ENCODE measurements around the gene SLC38A7. TPM values are rescaled to one million over a fixed set of nuclear protein-coding genes. Genes with fewer than 3 reads are reported as not detected.
"Not testable (repeated sequence)": the region's sequence is repeated elsewhere in the genome, so short reads cannot be mapped to it uniquely, and the experiment has no call there.

Gene SLC38A7
- total RNA-seq, 1 experiment from 2014 or later: 13.1 TPM

DNA sequence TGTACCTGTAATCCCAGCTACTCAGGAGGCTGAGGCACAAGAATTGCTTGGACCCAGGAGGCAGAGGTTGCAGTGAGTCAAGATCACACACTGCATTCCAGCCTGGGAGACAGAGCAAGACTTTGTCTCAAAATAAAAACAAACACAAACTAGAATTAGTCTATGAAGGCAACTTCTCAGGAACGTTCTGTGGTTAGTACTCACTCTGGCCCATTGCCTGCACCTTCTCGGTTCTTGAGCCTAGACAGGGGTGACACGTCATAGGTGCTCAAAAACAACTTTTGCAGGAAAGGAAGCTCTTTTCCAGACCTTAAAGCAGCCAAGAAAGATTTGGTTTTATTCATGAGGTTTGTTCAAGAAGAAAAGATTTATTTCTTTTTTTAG lies 32.6 kb downstream of the SLC38A7 start:
- Histone ChIP-seq H3K9me3 (no peaks in the 10 kb centered on the region), H3K4me3 (no peak overlapping the region), H3K27me3 (0 out of 2 replicates have a peak, but pooled peaks cover 2% of the 10 kb centered on the region), H3K36me3 (no peaks in the 10 kb centered on the region)
- peak; percentile 78 for DNase-seq

DNA sequence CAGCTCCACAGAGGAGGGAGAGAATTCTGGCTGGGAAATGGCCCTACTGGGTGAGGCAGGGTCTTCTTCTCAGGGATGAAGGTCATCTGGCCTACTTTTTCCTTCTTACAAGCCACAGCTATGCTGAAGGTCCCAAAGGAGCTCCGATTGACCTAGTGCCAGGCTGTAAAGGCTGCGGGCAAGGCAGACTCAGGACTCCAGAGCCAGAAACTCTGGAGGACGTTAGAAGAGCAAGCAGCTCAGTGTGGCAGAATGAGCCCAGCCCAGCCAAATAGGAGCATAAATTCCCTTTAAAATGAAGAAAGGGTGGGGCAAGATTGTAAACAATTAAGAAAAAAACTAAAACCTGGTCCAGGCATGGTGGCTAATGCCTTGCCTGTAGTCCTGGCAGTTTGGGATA lies 34.9 kb downstream of the SLC38A7 start:
- Histone ChIP-seq H3K27me3 (no peaks in the 10 kb centered on the region), H3K9me3 (no peaks in the 10 kb centered on the region), H3K4me3 (no peak overlapping the region), H3K36me3 (no peaks in the 10 kb centered on the region)
- peak; percentile 22 for DNase-seq

DNA sequence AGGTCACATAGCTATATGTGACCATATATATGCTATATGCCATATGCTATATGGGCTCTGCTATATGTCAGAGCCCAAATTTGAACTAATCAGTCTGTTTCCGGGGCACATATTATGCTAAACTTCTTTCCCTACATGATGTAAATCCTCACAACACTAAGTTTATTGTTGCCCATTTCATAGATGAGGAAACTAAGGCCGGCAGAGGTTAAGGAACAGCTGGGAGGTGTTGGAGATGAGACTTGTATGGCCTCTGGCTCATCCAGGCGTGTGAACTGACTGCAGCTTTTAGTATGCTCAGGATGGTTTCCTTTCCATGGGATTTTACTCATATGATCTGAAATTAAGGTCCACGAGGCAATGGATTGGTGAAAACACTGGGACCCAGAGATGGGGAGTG lies 37.5 kb downstream of the SLC38A7 start:
- no peaks in the 10 kb centered on the region for H3K27me3 ChIP-seq
- no peaks in the 10 kb centered on the region for H3K9me3 ChIP-seq
- no peaks in the 10 kb centered on the region for H3K36me3 ChIP-seq
- DNase-seq: no peak
- H3K4me3 ChIP-seq: no peak overlapping the region

DNA sequence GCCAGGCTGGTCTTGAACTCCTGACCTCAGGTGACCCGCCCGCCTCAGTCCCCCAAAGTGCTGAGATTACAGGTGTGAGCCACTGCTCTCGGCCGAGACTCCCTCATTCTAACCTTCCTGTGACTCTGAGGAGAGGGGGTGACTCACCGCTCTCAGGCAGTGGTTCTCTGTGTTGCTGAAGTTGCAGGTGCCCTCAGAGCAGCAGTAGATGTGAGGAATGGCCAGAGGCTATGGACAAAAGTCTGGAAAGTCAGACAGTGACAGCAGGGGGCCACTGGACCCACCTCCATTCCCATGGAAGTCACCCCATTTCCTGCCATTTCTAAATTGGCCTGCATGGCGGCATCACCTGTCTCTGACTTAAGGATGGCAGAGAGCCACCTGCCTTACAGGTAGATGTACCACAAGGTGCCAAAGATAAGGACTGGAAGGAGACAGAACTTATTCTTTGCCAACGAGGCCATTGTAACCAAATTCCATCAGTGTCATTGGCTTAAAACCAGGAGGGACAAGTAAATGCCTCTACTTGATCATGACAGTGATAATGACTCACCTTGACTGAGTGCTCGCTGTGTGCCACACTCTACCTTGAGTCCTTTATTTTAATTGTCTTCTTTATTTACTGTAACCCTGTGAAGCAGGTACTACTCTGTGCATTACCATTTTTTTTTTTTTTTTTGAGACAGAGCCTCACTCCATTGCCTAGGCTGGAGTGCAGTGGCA lies 39.6 kb downstream of the SLC38A7 start:
- H3K4me3 ChIP-seq: no peak overlapping the region
- no peaks in the 10 kb centered on the region for H3K27me3 ChIP-seq
- DNase-seq: no peak
- no peaks in the 10 kb centered on the region for H3K9me3 ChIP-seq
- no peaks in the 10 kb centered on the region for H3K36me3 ChIP-seq

DNA sequence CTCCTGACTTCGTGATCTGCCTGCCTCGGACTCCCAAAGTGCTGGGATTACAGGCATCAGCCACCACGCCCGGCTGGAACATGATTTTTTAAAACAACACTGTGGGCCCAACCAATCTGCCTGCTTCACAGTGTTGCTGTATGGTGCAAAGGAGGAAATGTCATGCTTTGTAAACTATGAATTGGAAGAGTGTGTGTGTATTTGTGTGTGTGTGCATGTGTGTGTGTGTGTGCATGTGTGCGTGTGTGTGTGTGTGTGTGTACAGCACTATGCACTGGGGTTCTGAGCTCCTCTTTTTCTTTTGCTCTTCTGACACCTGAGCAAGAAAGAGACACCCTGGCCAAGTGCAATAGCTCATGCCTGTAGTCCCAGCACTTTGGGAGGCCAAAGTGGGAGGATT lies 40.5 kb downstream of the SLC38A7 start:
- no peak for DNase-seq
- no peaks in the 10 kb centered on the region for H3K27me3 ChIP-seq
- no peaks in the 10 kb centered on the region for H3K9me3 ChIP-seq
- no peaks in the 10 kb centered on the region for H3K36me3 ChIP-seq
- H3K4me3 ChIP-seq: no peak overlapping the region

DNA sequence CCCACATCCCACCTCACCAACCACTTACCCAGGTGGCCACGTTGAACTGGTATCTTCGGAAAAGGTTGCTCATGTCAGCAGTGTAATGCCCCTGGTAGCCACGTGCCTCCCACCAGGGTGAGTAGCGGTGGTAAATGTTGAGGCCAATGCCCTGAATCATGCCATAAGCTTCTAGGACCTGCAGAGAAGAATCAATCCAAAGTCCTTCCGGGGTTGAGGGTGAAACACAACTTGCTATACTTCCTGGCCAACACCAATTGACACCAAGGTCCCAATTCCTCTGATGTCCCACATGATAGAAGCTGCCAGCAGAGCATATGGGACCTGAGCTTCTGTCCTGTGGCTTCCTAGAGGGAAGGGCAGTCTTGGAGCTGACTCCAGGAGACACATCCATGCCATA lies 43.6 kb downstream of the SLC38A7 start:
- no peaks in the 10 kb centered on the region for H3K9me3 ChIP-seq
- H3K27me3 ChIP-seq: no peaks in the 10 kb centered on the region
- DNase-seq: no peak
- no peak overlapping the region for H3K4me3 ChIP-seq
- no peaks in the 10 kb centered on the region for H3K36me3 ChIP-seq

DNA sequence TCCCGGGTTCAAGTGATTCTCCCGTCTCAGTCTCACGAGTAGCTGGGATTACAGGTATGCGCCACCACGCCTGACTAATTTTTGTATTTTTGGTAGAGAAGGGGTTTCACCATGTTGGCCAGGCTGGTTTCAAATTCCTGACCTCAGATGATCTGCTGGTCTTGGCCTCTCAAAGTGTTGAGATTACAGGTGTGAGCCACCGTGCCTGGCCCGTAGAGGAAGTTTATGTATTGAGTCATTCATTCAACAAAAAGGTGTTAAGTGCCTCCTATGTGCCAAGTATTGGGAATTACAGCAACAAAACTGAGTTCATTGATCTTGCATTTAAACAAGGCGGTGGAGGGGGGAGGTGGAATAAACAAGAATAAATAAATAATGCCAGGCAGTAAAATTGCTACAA lies 44.7 kb downstream of the SLC38A7 start:
- Histone ChIP-seq H3K4me3 (no peak overlapping the region), H3K36me3 (no peaks in the 10 kb centered on the region), H3K9me3 (no peaks in the 10 kb centered on the region), H3K27me3 (no peaks in the 10 kb centered on the region)
- no peak for DNase-seq

DNA sequence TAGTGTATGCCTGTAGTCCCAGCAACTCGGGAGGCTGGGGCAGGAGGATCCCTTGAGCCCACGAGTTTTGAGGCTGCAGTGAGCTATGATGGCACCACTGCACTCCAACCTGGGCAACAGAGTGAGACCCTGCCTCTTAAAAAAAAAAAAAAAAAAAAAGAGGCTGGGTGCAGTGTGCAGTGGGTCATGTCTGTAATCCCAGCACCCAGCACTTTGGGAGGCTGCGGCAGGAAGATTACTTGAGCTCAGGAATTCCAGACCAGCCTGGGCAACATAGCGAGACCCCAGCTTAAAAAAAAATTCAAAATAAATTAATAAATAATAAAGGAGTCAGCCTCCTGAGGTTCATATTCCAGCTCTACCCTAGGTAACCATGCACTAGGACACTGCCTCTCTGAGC lies 45.3 kb downstream of the SLC38A7 start:
- no peak overlapping the region for H3K4me3 ChIP-seq
- H3K27me3 ChIP-seq: no peaks in the 10 kb centered on the region
- H3K9me3 ChIP-seq: no peaks in the 10 kb centered on the region
- DNase-seq: no peak
- no peaks in the 10 kb centered on the region for H3K36me3 ChIP-seq

DNA sequence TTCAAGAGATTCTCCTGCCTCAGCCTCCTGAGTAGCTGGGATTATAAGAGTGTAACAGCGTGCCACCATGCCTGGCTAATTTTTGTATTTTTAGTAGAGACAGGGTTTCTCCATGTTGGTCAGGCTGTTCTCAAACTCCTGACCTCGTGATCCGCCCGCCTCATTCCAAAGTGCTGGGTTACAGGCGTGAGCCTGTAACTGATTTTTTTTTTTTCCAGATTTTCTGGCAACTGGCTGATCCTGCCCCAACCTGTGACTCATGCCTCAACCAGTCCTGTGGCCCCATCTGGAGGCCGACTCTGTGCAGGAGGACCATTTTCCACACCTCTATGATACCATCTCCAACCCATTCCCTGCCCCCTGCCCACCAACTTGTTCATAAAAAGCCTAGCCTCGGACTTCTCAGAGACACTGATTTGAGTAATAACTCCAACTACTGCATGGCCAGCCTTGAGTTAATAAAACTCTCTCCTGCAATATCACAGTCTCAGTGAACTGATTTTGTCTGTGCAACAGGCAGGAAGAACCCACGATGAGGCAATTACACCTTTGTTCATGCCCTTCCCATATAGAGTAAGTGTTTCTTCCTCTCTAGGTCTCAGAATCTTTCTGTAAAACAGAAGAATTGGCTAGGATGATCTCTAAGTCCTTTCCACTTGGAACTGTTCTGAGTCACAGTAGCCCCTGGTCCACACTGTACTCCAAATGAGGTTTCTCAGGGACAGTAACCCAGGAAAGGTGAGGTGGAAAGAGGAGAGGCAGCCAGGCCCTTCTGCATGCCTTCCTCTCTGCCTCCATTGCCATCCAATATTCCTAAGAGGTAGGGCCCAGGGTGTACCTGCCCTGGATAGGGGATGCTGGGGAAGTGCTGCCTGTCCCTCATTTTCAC lies 46.2 kb downstream of the SLC38A7 start:
- Histone ChIP-seq H3K36me3 (no peaks in the 10 kb centered on the region), H3K9me3 (no peaks in the 10 kb centered on the region), H3K4me3 (no peak overlapping the region), H3K27me3 (no peaks in the 10 kb centered on the region)
- DNase-seq: peak; percentile 95

DNA sequence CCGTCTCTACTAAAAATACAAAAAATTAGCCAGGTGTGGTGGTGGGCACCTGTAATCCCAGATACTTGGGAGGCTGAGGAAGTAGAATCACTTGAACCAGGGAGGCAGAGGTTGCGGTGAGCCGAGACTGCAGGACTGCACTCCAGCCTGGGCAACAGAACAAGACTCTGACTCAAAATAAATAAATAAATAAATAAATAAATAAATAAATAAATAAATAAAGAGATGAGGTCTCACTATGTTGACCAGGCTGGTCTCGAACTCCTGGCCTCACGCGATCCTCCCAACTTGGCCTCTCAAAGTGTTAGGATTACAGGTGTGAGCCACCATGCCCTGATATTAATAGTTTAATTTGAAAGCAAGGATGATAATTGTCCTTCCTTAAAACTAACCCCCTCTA lies 47.5 kb downstream of the SLC38A7 start:
- H3K9me3 ChIP-seq, H3K27me3 ChIP-seq, H3K4me3 ChIP-seq, DNase-seq, H3K36me3 ChIP-seq: not testable (repeated sequence)

DNA sequence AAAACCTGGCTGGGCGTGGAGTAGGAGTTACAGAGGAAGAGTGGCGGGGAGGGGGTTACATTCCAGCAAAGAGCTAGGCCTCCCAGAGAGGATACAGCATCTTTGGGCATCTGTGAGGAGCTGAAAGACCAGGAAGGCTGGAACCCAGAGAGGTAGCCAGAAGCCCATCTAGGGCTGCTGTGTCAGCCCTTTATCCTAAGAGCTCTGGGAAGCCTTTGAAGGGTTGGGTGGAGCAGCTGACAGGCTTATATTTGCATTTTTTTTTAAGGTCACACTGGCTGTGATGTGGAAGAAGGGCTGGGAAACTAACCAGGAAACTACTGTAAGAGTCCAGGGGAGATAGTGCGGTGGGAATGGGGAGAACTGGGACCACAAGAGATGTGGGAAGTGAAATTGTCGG lies 48.1 kb downstream of the SLC38A7 start:
- H3K9me3 ChIP-seq: no peaks in the 10 kb centered on the region
- no peaks in the 10 kb centered on the region for H3K27me3 ChIP-seq
- H3K4me3 ChIP-seq: no peak overlapping the region
- no peak for DNase-seq
- no peaks in the 10 kb centered on the region for H3K36me3 ChIP-seq

DNA sequence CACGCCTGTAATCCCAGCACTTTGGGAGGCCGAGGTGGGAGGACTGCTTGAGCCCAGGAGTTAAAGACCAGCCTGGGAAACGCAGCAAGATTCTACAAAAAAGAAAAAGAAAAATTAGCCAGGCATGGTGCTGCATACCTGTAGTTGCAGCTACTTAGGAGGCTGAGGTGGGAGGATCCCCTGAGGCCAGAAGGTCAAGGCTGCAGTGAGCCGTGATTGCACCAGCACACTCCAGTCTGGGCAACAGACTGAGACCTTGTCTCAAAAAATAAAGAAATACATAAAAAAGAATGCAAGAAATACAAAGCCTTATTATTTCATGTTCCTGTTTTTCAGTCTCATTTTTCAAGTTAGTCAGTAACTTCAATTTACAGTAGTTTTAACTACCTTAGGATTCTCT lies 49.1 kb downstream of the SLC38A7 start:
- no peaks in the 10 kb centered on the region for H3K36me3 ChIP-seq
- H3K4me3 ChIP-seq: no peak overlapping the region
- H3K27me3 ChIP-seq: no peaks in the 10 kb centered on the region
- no peak for DNase-seq
- no peaks in the 10 kb centered on the region for H3K9me3 ChIP-seq

DNA sequence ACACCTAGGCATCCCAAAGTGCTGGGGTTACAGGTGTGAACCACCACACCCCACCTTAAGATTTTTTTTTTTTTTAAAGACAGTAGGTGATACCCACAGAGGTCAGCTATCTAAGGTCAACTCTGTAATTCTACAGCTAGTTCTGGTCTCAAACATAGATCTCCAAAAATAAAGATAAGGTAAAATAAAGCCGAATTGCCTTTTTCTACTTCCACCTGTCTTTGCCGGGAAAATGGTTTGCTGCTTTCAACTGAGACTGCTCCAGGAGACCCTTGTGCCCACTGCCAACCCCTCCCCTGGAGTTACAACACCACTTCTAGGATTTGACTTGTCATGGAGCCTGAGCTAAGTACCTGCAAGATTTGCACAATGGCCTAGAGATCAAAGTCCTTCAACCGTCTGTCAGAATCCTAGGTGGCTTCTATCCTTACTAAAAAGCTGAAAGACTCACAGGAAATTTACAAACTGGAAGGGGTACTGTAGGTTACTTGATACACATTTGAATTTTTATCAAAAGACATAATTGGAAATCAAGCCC lies 50.2 kb downstream of the SLC38A7 start:
- no peaks in the 10 kb centered on the region for H3K27me3 ChIP-seq
- DNase-seq: no peak
- peaks cover 3% of the 10 kb centered on the region for H3K36me3 ChIP-seq
- H3K9me3 ChIP-seq: no peaks in the 10 kb centered on the region; the same call in 1 of the 2 replicates
- no peak overlapping the region for H3K4me3 ChIP-seq

DNA sequence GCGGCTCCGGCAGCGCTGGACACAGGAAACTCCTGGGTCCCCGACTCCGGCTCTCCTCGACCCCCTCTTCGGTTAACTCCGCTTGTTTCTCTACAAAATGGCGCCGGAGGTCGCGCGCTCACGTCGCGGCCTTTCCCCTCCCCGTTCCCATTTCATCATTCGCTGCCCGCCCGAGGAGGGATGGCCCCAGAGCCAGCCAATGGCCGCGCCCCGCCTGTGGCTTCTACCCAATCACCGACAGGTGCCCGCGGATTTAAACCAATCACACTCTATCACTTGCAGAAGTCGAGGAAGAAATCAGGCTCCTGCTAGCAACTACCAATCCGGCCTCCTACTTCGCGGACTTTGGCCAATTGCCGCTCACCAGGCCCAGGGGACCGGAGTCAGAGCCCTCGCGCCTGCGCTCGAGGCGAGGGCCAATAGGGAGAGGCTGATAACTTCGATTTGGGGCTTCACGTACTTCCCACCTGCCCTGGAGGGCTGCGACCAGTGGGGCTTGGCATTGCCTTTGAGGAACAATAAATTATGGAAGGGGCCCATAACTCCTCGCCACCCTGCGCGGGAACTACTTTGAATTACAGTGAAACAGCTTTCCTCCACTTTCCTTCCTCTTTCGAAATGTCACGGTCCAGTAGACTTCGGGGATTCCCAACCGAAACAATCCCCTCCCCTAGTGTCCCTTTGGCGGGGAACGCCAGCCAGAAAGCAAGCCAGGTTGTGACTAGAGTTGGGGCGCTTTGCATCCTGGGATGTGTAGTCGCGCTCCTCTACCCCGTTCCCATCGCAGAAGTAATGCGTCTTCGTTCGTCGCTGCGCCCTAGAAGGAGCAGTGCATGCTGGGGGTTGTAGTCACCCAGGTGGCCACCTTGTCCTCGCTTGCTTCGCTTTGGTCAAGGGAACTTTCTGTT lies 54.6 kb downstream of the SLC38A7 start, which contains the start of gene CNOT1:
TSS of gene CNOT1 (minus strand) at position 94 of the 908 bp plus-strand sequence. CDS start 30,489 bp downstream, outside the sequence.
- peak; percentile 100 for DNase-seq
- Histone ChIP-seq H3K4me3 (peak within 1 kb of the TSS; percentile 99), H3K9me3 (no peaks in the 10 kb centered on the region; the same call in 1 of the 2 replicates), H3K36me3 (peaks cover 36% of the 10 kb centered on the region), H3K27me3 (no peaks in the 10 kb centered on the region)

DNA sequence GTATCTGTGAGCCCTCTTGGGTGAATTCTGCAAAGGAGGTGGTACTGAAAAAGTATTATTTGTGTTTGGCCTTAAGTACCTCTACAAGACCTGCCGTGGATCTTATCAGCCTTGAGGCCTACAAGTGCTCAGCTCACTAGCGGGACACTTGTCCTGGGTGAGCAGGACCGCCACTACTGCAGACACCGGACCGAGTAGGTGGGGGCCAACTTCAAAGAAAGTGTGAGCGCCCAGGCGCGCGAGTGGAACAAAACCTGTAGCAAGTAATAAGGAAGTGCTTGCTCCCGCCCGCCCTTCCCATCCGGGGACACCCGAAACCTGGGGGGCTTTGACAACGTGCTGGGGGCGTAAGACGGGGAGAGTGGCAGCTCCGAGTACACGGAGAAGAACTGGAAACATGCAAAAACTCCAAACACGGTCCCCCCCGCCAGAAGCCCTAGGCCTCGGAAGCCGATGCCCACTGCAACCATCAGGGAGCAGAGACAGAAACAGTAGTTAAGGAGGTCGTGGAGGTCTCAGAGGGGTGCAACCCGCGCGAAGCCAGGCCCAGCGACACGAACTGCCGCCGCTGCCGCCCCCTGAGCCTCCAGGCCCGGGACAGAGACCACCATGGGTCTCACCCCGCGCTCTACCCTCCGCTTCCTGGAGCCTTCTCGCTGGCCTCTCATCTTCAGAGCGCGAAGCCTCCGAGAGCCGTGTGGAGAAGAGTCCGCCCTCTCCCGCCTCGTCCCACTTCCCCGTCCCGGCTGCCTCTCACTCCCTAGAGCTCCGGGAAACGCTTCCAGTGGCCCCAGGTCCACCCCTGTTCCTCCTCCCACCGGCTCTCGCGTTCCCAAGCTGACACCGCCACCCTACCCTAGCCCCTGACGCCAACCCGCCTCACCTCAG lies 55.5 kb downstream of the SLC38A7 start:
- Histone ChIP-seq H3K4me3 (peak overlapping the region; percentile 99), H3K36me3 (peaks cover 45% of the 10 kb centered on the region), H3K9me3 (no peaks in the 10 kb centered on the region; the same call in 1 of the 2 replicates), H3K27me3 (no peaks in the 10 kb centered on the region)
- peak; percentile 67 for DNase-seq

DNA sequence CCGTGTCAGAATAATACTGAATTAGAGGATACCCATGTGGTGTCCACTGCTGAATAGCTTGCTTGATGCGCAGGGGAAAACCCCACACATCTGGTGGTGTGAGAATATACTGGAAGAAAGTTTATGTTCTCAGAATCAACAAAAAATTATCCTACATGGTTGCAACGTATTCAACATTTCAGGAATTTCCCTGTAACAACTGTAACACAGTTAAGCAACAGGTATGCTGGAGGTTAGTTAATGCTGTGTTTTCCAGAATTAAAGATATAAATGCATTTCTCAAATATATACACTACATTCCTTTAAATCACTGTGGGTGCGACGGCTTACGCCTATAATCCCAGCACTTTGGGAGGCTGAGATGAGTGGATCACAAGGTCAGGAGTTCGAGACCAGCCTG lies 60.4 kb downstream of the SLC38A7 start:
- no peaks in the 10 kb centered on the region for H3K27me3 ChIP-seq
- peaks cover 89% of the 10 kb centered on the region for H3K36me3 ChIP-seq
- no peaks in the 10 kb centered on the region; the same call in 1 of the 2 replicates for H3K9me3 ChIP-seq
- no peak for DNase-seq
- no peak overlapping the region for H3K4me3 ChIP-seq
